Ishikawa (cell line): ENCODE data around the gene MUC2.

Experiments used
- CREB1 ChIP-seq: IDR thresholded peaks from 2 replicates; pipeline ENCODE4 v1.6.1; 2012; ENCODE audit warnings: low read depth
- EGR1 ChIP-seq: IDR thresholded peaks from 2 replicates; pipeline ENCODE4 v1.6.1; 2012
- EP300 ChIP-seq: IDR thresholded peaks from 2 replicates; pipeline ENCODE4 v1.6.1; 2012; ENCODE audit warnings: borderline replicate concordance
- FOXM1 ChIP-seq: IDR thresholded peaks from 2 replicates; pipeline ENCODE4 v1.6.1; 2012; ENCODE audit warnings: low read depth, borderline replicate concordance
- MAX ChIP-seq: IDR thresholded peaks from 2 replicates; pipeline ENCODE4 v1.6.1; 2012
- NFIC ChIP-seq: IDR thresholded peaks from 2 replicates; pipeline ENCODE4 v1.6.1; 2012
- RAD21 ChIP-seq: IDR thresholded peaks from 2 replicates; pipeline ENCODE4 v1.6.1; 2012; ENCODE audit warnings: low read depth
- REST ChIP-seq: IDR thresholded peaks from 2 replicates; pipeline ENCODE4 v1.6.1; 2012; ENCODE audit warnings: low read depth, mild to moderate bottlenecking
- TAF1 ChIP-seq: IDR thresholded peaks from 2 replicates; pipeline ENCODE4 v1.6.1; 2012; ENCODE audit warnings: low read depth, mild to moderate bottlenecking
- TEAD4 ChIP-seq: IDR thresholded peaks from 2 replicates; pipeline ENCODE4 v1.6.1; 2012
- YY1 ChIP-seq: IDR thresholded peaks from 2 replicates; pipeline ENCODE4 v1.6.1; 2012; ENCODE audit warnings: low read depth
- ZBTB7A ChIP-seq: IDR thresholded peaks from 2 replicates; pipeline ENCODE4 v1.6.1; 2012; ENCODE audit warnings: low read depth

DNA sequence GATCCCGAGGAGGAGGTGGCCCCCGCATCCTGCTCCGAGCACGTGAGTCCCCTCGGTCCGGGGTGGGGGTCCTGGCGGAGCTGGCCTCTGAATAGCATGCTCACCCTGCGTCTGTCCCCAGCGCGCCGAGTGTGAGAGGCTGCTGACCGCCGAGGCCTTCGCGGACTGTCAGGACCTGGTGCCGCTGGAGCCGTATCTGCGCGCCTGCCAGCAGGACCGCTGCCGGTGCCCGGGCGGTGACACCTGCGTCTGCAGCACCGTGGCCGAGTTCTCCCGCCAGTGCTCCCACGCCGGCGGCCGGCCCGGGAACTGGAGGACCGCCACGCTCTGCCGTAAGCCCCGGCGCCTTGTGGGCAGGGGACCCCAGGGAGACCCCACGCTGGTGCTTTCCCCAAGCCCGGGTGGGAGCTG is 3.5 kb downstream of the MUC2 start:
- no peak for TF ChIP-seq RAD21
- TF ChIP-seq CREB1: no peak
- no peak for TF ChIP-seq EGR1
- TF ChIP-seq YY1: no peak
- TF ChIP-seq EP300: no peak
- no peak for TF ChIP-seq ZBTB7A
- no peak for TF ChIP-seq TAF1
- TF ChIP-seq FOXM1: no peak
- no peak for TF ChIP-seq TEAD4
- TF ChIP-seq REST: no peak
- TF ChIP-seq MAX: no peak
- no peak for TF ChIP-seq NFIC
